WERI-Rb-1 (cell line): ENCODE results near the gene ZNF224.
"Not testable (repeated sequence)": the region's sequence is repeated elsewhere in the genome, so short reads cannot be mapped to it uniquely, and the experiment has no call there.

Experiments
- DNase-seq: peaks from one replicate; pipeline ENCODE4 v3.0.0-alpha.2; 2020
- H3K27ac ChIP-seq: fragments of 250-450 bp; sonication (Bioruptor Pico); 2 replicates; pipeline ENCODE4 v1.5.1; 2020; ENCODE audit warnings: mild to moderate bottlenecking, moderate library complexity
- H3K27me3 ChIP-seq: fragments of 250-450 bp; sonication (Bioruptor Pico); 2 replicates; pipeline ENCODE4 v1.5.1; 2021; ENCODE audit warnings: mild to moderate bottlenecking, low read depth, moderate library complexity; ENCODE audit not compliant: insufficient read depth, severe bottlenecking
- H3K36me3 ChIP-seq: fragments of 250-450 bp; sonication (Bioruptor Pico); 2 replicates; pipeline ENCODE4 v1.5.1; 2020; ENCODE audit warnings: mild to moderate bottlenecking, moderate library complexity
- H3K4me3 ChIP-seq: 2 replicates; pipeline ENCODE4 v1.5.1; 2011; ENCODE audit warnings: low read depth, mild to moderate bottlenecking, control low read depth, low read length
- H3K9me3 ChIP-seq: fragments of 250-450 bp; sonication (Bioruptor Pico); 2 replicates; pipeline ENCODE4 v1.5.1; 2021; ENCODE audit warnings: mild to moderate bottlenecking, moderate library complexity; ENCODE audit not compliant: severe bottlenecking
- CTCF ChIP-seq: IDR thresholded peaks from 2 replicates; pipeline ENCODE4 v1.5.1; 2011; ENCODE audit warnings: low read depth, mild to moderate bottlenecking, control low read depth, inconsistent platforms, low read length

The ZNF224 gene

GRCh38 chr19:44112802-44113137 lies 18.6 kb downstream of the ZNF224 start:
- no peak for DNase-seq
- H3K9me3 ChIP-seq, result no peaks in the 10 kb centered on the region
- H3K27me3 ChIP-seq, result no peaks in the 10 kb centered on the region
- no peak for TF ChIP-seq CTCF
- H3K27ac ChIP-seq, result peak overlapping the region; percentile 32; the same call in 1 of the 2 replicates
- H3K4me3 ChIP-seq, result peak overlapping the region; percentile 96
- peaks cover 18% of the 10 kb centered on the region for H3K36me3 ChIP-seq

- Histone ChIP-seq H3K27me3 (no peaks in the 10 kb centered on the region), H3K9me3 (no peaks in the 10 kb centered on the region), H3K36me3 (peaks cover 23% of the 10 kb centered on the region), H3K27ac (peak within 1 kb of the TSS; percentile 58), H3K4me3 (peak within 1 kb of the TSS; percentile 96)
- DNase-seq, result peak; percentile 94
- no peak for TF ChIP-seq CTCF
These were observed 19.1 kb downstream of the ZNF224 start, which contains the start of gene ZNF225 for GRCh38 chr19:44113138-44113783. Gene ZNF225 (plus strand): TSS chr19:44113399. CDS start chr19:44115828, 2,429 bp downstream.

- no peak for DNase-seq
- no peak overlapping the region; the same call in 1 of the 2 replicates for H3K27ac ChIP-seq
These were observed 19.7 kb downstream of the ZNF224 start for GRCh38 chr19:44113784-44114390.

GRCh38 chr19:44121162-44121561 lies 27.0 kb downstream of the ZNF224 start:
- H3K4me3 ChIP-seq, DNase-seq, H3K9me3 ChIP-seq, H3K27ac ChIP-seq, H3K27me3 ChIP-seq: not testable (repeated sequence)
- peaks cover 31% of the 10 kb centered on the region for H3K36me3 ChIP-seq

More at GRCh38 chr19:44113784-44114390, 19.7 kb downstream of the ZNF224 start:
- no peak for TF ChIP-seq CTCF
- Histone ChIP-seq H3K27me3 (no peaks in the 10 kb centered on the region), H3K36me3 (peaks cover 25% of the 10 kb centered on the region), H3K4me3 (peak overlapping the region; percentile 96), H3K9me3 (no peaks in the 10 kb centered on the region)

- no peak for TF ChIP-seq CTCF
- Histone ChIP-seq H3K27me3 (no peaks in the 10 kb centered on the region), H3K27ac (no peak overlapping the region), H3K9me3 (no peaks in the 10 kb centered on the region), H3K4me3 (no peak overlapping the region), H3K36me3 (peaks cover 19% of the 10 kb centered on the region)
- DNase-seq, result no peak
These were observed 37.8 kb downstream of the ZNF224 start for GRCh38 chr19:44131955-44132354.

GRCh38 chr19:44141191-44142058 lies 47.3 kb downstream of the ZNF224 start, which contains the start of gene ZNF234:
Gene ZNF234 (plus strand): TSS chr19:44141554. CDS start chr19:44144633, 3,079 bp downstream.
- peak; percentile 76 for DNase-seq
- Histone ChIP-seq H3K36me3 (peaks cover 18% of the 10 kb centered on the region), H3K9me3 (no peaks in the 10 kb centered on the region), H3K27me3 (no peaks in the 10 kb centered on the region), H3K27ac (peak within 1 kb of the TSS; percentile 61), H3K4me3 (peak within 1 kb of the TSS; percentile 93)
- no peak for TF ChIP-seq CTCF
